NCI-H2227 (cell line): ENCODE measurements around the gene TACR1.
A peak's percentile ranks its signal among the peaks of the same experiment; 100 is the strongest.
"Not testable (repeated sequence)": the region's sequence is repeated elsewhere in the genome, so short reads cannot be mapped to it uniquely, and the experiment has no call there.

Experiments used
- DNase-seq: peaks from one replicate; lab custom pipeline; 2025; ENCODE audit not compliant: unreplicated experiment; lab: John Stamatoyannopoulos, UW

TACR1 gene

DNA sequence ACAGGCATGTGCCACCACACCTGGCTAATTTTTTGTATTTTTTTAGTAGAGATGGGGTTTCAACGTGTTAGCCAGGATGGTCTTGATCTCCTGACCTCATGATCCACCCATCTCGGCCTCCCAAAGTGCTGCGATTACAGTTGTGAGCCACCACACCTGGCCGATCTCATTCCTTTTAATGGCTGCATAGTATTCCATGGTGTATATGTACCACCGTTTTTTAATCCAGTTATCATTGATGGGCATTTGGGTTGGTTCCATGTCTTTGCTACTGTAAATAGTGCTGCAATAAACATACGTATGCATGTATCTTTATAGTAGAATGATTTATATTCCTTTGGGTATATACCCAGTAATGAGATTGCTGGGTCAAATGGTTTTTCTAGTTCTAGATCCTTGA is 51.4 kb downstream of the TACR1 start:
- DNase-seq, result not testable (repeated sequence)

DNA sequence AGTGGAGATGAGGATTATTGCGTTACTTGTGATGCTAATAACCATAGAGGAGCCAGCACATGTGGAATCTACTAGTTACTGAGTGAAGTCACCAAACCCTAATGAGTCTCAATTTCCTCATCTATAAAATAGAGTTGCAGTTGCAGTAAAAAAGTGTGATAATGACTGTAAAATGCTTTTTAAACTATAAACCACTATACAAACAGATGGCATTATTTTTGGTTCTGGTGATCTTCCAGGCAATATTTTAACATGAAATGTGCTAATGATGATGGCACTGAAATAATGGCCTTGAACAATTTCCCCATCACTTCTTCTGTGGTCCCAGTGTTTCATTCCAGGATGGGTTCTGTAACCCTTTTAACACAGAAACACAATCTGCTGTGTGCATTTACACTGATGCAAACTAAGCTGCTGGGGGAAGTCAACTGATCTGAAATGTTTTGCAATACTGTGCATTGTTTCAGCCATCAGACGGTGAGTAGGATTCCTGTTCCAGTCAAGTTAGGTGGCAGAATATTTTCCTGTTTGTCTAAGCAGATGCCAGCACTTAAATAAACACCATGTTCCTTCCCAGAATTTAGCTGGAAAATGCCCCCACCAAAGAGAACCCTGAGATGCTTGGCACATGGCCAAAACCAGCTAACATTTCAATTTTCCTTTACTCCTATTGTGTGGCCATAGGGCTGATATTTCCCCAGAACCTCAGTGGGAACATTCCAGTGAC is 52.6 kb downstream of the TACR1 start:
- no peak for DNase-seq

DNA sequence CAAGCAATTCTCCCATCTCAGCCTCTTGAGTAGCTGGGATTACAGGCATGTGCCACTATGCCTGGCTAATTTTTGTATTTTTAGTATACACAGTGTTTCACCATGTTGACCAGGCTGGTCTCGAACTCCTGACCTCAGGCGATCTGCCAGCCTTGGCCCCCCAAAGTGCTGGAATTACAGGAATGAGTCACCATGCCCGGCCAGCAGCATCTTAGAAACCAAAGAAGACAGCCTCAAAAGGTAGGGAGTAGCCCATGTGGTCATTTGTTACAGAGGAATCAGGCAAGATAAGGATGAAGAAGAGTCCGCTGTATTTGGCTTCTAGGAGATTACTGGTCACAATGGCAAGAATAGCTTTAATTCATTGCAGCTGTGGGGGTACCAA is 53.1 kb downstream of the TACR1 start:
- not testable (repeated sequence) for DNase-seq

DNA sequence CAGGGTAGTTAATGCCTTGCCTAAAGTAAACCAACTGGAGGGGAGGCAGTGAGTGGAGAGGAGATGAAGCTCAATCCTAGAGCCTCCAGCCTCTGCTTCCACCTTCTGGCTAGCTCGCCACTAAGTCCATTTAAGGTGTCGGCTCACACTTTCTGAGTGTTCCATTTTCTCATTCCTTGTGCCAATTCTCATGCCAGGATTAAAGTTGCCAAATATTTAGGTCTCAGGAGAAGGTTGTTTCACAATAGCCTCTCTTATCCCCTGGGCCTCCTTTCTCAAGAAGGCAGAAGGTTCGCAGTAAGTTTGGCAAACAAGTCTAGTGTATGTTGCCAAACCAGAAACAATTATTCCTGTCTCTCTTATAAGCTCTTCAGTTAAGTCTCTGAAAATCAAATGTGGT is 57.2 kb downstream of the TACR1 start:
- no peak for DNase-seq

DNA sequence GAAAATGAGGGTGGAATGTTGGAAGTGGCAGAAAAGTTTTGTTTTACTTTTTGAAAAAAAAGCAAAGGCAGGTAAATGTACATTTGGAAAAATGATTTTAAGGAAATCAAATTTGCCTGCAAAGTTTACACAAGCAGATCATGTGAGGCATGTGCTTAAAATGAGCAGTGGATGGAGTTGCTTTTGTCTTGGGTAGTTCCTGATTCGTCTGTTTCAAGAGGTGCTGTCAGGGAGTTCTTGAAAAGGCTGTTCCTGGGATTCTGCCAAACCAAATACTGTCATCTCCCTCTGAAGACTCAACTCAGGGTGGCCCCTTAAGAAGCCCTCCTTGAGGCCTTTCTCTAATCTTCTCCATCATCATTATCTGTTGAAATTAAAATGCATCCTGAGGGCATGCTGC is 59.0 kb downstream of the TACR1 start:
- no peak for DNase-seq

DNA sequence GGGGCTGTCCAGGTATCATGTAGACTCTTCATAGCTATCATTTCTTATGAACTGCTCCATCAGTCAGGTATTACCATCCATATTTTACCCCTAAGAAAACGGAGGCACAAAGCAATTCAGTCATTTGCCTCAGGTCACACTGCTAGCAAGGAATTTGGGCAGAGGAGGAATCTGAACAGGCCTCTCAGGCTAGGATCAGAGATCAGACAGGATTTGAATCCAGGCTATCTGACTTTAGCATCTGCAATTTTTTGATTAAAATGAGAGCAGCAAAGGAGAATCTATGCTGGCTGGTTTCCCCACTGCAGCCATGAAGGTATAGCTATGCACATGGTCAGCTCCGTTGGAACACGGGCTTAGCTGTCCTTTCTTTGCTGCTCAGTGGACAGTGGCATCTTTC is 60.1 kb downstream of the TACR1 start:
- no peak for DNase-seq

DNA sequence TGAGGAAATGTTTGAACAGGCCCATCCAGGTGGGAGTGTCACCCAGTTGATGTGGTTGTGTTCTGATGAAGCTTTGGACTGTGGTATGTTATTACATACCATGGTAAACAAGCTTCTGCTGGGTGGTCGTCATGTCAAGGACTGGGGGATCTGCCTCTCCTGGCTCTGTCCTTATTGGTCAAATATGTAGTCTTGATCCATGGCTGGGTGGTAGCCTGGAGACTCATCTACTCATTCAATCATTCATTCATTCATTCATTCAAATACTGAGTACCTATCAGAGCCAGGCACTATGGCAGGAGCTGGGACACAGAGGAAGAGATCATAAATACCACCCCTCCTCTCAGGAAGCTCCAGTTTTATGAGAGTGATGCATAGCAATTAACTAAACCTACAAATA is 60.8 kb downstream of the TACR1 start:
- DNase-seq, result no peak

DNA sequence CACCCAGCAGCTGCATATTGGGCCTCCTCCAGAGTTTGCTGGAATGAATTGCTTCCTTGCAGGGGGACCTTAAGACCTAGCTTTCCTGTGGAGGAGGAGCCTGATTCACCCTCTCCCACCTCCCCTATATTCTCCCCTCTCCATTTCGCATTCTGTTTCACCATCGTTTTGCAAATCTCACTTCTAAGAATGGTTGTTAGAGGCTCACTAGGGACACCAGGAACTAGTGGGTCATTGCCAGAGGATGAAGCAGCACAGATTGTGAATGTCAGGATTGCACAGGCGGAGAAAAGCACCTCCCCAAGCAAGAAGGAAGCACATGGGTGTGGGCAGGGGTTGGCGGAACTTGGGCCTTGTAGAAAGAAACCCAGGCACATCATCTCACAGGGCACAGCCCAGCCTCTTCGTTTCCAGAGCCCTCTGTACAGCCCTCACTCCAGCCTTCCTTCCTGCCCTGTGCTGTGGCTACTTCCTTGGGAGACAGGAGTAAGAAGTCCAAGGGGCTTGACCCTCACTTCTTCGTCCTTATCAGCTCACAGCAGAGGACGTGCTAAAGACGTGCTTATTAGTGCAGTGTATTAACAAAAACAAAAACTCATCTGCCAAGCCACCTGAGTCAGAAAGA is 63.4 kb downstream of the TACR1 start:
- DNase-seq, result no peak

DNA sequence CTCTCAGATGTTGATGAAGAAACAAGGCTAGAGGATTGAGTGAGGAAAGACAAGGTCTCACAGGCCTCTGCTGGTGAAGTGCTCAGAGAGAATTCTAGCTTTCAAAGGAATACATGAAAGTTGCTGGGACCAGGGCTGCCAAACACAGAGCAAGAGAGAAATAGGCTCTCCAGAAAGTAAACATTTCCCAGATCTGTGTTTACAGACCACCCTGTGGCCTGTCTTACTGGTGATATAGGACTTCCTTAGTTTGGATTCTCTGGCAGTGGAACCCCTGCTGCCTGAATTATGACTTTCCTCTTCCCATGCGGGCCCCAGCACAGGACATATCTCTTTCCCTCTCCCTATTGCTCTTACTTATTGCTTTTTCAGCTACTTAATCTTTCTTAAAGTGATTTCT is 64.5 kb downstream of the TACR1 start:
- no peak for DNase-seq

DNA sequence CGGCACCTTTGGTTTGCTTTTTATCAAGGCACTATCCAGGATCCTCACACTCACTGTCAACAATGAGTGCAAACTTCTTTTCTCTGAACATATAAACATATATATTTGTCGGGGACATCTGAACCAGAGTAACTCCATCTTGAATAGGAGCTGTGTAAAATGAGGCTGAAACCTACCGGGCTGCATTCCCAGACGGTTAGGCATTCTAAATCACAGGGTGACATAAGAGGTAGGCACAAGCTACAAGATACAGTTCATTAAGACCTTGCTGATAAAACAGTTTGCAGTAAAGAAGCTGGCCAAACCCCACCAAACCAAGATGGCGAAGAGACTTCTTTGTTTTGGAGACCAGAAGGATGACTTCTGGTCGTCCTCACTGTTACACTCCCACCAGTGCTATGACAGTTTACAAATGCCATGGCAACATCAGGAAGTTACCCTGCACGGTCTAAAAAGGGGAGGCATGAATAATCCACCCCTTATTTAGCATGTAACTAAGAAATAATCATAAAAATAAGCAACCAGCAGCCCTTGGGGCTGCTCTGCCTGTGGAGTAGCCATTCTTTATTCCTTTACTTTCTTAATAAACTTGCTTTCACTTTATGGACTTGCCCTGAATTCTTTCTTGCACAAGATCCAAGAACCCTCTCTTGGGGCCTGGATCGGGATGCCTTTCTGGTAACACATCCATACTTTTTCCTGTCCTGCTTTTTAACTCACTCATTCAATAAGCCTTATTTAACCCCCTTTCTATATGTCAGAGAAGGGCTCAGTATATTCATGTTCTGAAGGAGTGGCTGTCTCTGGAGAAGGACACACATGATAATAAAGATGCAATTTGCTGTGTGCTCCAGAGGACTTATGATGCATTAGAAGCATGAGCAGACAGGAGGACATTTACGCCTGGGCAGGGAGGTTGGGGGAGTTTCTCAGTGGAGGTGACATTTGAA is 65.4 kb downstream of the TACR1 start:
- no peak for DNase-seq

DNA sequence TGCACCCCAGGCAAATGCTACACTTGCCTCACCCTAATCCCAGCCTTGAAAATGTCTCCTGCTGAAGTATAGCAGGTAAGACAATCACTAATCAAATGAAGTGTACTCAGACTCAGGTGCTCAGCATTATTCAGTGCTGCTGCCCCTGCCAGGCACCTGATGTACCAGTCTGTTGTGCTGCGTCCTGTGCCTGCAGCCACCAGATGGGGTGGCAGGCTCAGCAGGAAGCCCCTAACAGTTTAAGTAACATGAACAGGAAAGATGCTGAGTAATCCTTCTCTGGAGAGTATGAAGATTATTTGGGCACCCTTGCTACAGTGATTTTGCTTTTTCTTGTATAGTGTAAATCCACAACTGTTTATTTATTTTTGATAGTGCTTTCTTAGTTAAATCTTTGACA is 69.1 kb downstream of the TACR1 start:
- no peak for DNase-seq

DNA sequence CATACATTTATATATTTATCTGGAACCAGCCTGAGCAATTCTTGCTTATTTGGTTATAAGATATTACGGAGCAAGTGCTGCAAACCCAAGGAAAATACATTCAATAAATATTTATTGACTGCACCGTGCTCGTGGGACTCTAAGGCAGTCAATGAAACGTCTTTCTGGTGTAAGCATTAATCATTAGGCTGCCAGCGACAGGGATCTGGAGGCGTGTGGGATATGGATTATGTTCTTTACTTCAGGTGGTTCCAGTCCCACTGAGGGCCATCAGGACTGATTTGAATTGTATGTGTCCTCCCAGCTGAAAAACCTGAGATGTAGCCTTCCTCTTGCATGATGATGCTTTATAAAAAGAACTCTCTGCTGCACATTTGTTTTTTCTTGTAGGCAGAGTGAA is 75.4 kb downstream of the TACR1 start:
- DNase-seq, result no peak

DNA sequence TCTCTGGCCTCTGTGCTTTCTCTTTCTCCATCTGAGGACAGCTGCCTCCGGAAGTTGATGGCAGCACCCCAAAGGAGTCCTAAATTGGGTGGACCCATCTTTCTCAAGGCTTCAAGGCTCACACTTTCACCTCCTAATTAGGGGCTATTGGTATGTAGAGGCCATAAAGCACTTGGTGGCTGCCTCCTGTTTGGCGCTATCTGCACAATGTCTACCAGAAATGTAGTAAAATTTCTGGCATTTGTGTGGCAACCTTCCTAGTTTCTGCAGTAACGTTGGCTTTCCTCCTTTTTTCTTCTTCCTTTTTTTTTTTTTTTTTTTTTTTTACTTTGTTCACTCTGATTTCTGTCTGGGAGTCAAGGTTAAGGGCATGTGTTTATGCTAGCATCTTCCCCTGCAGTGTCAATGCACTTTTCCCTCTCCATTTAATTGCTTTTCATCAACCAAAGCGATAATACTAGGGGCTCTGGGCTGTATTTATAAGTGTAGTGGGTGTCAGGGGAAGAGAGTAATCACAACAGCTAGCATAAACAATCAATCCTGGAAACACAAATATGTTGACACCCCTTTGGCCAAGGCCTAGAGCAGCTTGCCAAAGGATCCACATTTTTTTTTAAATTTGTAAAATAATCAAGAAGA is 86.0 kb downstream of the TACR1 start:
- DNase-seq, result peak; percentile 58

DNA sequence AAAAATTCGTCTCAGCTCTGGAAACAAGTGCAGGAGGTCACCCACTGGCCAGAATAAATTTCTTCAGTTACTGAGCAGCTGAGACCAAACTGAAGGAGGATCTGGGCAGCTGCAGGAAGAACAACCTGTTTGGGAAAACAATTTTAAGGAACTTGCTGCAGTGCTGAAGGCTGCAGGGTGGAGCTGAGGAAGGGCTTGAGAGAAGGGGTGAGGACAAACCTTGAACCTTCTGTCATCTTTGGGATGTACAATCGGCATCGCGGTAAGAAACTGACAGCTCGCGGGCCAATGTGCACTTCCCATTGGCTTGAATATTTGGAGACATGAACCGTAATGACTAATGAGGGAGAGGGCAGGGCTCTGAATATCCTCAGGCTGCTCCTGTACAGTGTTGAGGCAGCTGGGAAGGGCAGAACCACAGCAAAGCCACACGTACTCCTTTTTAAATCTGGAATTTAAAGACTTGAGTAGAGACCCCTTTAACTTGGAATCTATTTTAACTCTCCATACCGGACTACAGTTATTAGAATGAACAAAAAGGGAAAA is 90.3 kb downstream of the TACR1 start:
- no peak for DNase-seq

DNA sequence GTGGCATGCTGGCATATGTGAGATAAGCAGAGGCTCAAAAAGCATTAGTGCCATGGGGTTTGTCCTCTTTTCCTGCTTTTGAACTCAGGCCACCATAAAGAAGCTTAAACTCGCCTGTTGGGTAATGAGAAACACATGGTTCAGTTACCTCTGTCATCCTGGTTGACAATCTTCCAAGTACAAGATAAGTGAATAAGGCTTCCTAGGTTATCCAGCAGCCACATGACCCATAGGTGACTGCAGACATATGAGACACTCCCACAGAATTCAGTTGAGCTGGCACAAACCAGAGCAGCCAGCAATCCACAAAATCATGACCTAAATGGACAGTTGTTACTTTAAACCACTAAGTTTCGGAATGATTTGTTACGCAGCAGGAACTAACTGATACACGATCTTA is 97.3 kb downstream of the TACR1 start:
- DNase-seq, result no peak

DNA sequence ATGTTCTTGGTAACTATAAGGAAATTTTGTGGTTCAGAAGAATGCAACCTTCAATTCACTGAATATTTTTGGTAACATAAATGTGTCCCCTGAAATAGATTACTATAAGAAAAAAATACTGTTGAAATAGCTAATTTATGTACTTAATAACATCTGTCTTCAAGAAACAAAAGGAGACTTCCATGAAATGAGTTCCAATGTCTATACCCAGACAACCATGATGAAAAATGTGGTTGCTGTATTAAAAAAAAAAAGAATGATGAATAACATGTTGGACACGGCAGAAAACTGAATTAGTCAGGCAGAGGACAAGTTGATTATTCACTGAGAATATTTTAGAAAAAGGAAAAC is 98.5 kb downstream of the TACR1 start:
- no peak for DNase-seq

DNA sequence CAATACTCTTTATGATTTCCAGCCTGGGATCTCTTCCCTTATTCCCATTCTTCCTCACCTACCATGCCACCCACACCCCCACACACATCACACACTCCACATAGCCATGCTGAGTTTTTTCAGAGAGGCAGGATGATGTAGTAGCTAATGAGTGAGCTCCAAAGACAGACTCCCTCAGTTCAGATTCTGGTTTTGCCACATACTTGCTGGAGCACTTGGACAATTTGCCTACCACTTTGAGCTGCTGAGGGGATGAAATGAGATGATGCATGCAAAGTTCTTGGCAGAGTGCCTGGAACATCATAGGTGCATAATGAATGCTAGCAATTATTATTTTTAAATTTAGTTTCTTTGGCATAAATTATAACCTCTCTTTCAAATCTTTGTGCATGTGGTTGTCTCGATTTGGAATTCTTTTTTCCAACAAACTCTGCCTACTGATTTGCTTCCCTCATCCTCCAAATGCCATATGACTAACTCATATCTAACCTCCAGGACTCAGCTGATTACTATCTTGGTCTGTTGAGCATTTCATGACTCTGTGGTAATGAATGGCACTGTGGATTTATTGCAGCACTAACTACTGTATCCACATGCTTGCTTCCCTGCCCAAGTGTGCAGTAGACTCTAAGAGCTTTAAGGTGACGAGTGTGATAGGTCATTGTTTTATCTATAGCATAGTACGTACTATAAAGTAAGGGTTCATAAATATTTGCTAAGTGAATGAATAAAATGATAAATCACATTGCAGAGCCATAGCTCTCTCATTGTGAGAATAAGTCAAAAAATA is 99.1 kb downstream of the TACR1 start:
- no peak for DNase-seq

DNA sequence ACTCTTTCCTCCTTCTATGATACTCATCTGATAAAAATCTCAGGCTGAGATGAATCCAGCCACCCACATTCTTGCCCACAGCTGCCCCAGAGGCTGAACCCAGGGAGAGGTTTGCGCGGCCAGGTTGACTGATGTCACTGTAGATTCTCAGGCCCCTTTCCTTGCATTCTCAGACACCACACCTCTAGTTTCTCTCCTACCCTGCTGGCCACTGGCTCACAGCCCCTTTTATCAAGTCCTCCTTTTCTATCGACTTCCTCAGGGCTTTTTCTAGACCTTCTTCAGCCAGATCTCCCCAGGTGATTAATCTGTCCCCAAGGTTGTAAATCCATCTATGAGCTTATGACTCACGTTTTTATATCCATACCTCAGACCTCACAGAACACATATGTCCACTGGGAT is 99.8 kb downstream of the TACR1 start:
- no peak for DNase-seq

DNA sequence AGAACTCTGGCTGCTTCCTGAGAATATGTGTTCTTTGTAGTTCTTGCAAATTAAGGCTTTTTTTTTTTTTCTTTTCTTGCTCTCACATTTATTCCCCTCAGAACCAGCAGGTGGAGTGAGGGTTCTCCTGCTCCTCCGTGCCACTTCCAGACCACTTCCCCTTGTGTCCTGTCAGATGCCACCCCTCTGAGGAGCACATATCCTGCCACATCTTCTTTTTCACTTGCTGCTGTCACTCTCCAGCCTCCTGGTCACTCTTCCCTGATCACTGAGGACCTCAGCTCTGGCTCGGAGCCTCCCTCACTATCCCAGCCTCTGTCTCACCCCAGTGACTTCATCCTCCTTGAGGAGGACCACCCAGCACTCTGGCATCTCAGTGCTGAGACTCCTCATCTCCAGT is 100.5 kb downstream of the TACR1 start:
- peak; percentile 18 for DNase-seq

DNA sequence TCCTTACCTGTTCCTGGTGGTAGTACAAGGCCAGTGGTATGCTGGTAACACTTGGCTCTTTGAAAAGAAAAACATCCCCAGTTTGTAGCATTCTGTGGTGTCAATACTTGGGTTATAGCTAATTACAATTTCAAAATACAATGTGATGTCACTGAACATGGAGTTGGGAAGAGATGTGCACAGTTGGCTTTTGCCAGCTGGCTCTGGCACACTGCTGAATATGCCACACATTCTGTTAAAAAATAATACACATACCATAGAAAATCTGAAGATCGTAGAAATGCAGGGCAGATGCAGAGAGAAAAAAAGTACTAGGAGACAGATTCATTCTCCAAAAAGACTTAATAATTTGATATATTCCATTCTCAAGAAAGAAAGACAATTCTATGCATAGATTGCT is 101.5 kb downstream of the TACR1 start:
- no peak for DNase-seq

DNA sequence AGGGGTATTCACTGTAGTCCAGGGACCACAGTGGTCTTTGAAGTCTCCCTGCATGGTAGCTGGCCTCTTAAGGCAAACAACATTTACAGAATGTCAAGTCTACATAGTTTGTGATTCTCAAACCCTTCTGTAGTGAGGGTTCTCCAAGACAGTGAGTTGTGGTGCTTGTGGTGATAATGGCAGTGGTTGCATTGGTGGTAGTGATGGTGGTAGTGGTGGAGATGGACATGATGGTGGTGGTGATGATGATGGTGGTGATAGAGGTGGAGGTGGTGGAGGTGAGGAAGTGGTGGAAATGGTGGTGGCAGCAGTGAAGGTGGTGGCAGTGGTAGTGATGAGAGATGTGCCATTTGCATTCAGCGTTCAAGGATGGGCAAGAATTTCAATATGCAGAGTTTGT is 104.9 kb downstream of the TACR1 start:
- DNase-seq, result no peak
